Subcutaneous abdominal adipose tissue (tissue), 5 donors: ENCODE data around the gene PDYN.

Experiments
- H3K27ac ChIP-seq: one replicate; pipeline ENCODE4 v1.7.0; 2013; ENCODE audit warnings: low read depth, mild to moderate bottlenecking, inconsistent platforms, low read length, moderate library complexity
- H3K27me3 ChIP-seq, 5 donors: one replicate each; pipeline ENCODE4 v1.7.0; 2013; ENCODE audit warnings: low read length in 5 of 5, inconsistent platforms in 1 of 5; ENCODE audit not compliant: control insufficient read depth in 5 of 5, insufficient read depth in 4 of 5
- H3K36me3 ChIP-seq, 5 donors: one replicate each; pipeline ENCODE4 v1.7.0; 2013; ENCODE audit warnings: low read length in 5 of 5; ENCODE audit not compliant: control insufficient read depth in 5 of 5, insufficient read depth in 5 of 5
- H3K4me1 ChIP-seq, 5 donors: one replicate each; pipeline ENCODE4 v1.7.0; 2013; ENCODE audit warnings: low read length in 5 of 5, mild to moderate bottlenecking in 3 of 5, moderate library complexity in 1 of 5; ENCODE audit not compliant: control insufficient read depth in 5 of 5, insufficient read depth in 5 of 5
- H3K4me3 ChIP-seq, 5 donors: one replicate each; pipeline ENCODE4 v1.7.0; 2013; ENCODE audit warnings: low read length in 5 of 5, low read depth in 1 of 5
- H3K9ac ChIP-seq, 5 donors: one replicate each; pipeline ENCODE4 v1.7.0; 2013; ENCODE audit warnings: low read length in 5 of 5, mild to moderate bottlenecking in 4 of 5, moderate library complexity in 3 of 5
- H3K9me3 ChIP-seq, 5 donors: one replicate each; pipeline ENCODE4 v1.7.0; 2013; ENCODE audit warnings: low read length in 5 of 5; ENCODE audit not compliant: control insufficient read depth in 5 of 5
- donor health status: healthy.
- donor health status: healthy.
- donor health status: healthy.
- donor health status: healthy.
- donor health status: healthy.

The PDYN gene

DNA sequence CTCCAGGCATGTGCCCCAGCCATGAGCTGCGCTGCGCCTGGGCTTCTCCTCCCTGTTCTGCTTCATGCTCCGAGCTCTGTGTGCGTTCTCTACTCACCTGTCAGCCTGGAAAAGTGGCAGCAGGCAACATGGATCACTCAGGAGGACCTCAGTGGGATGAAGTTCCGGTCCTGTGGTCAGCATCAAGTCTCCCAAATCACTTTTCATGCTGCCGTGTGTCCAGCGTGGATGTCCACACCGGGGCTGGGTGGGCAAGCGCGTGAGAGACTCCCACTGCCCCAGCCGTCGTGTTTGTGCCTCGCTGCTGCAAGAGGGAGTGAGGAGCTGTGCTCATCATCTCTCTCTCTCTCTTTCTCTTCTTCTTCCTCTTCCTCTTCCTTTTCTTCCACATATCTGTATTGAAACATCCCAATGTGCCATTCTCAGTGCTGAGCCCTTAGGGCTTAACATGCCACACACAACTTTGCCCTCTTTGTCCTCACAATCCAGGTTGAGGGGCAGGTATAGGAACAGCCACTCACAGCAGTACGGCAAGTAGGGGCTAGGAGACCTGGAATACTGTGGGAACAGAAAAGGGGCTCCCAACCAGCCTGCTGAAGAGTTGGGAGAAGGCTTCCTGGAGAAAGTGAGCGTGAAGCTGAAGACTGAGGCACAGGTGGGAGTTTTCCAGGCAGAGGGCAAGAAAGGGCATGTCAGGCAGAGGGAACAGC is 3.8 kb upstream of the PDYN start:
- Histone ChIP-seq H3K27ac (no peak overlapping the region), H3K36me3 (no peaks in the 10 kb centered on the region), H3K27me3 (peaks cover 33 to 50% (median 41%) of the 10 kb centered on the region in 5 donors), H3K4me1 (no peaks in the 10 kb centered on the region), H3K9ac (no peak overlapping the region), H3K9me3 (no peaks in the 10 kb centered on the region), H3K4me3 (no peak overlapping the region)

DNA sequence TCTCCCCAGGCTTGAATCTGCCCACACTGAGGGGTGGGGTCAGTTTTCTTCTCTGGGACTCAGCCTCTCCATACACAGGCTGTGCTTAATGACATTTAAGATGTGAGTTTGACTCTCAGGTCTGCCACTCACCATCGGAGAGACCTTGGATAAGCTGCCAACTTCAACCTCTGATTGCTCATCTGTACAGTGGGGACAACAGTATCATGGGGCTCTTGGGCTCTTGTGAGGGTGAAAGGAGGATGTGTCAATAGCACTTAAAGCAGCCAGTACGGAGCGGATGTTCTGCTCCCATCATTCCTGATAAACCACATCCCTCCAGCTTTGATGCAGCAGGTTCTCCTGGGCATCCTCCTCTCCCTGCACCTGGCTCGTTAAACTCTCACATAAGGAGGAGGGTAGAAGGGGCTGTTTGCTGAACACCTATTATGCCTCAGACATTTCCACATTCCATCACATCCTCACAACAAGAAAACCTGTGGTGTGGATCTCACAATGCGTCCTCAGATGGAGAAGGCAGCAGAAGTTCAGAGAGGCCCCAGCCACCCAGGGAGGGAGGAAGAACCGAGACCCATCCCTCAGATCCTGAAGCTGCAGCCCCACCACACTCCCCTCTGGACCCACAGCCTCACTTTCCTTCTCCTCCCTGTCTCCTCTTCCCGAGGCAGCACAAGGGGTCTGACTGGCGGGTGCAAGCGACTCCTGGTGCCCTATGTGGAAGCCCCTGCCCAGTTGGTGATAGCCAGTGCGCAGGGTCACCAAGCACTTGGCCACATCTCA is 1.9 kb upstream of the PDYN start:
- H3K27me3 ChIP-seq, result peaks cover 36 to 61% (median 53%) of the 10 kb centered on the region in 5 donors

GRCh38 chr20:1994627-1995026 is 769 bp upstream of the PDYN start:
- no peak overlapping the region for H3K4me3 ChIP-seq

More for the DNA sequence above, 1.9 kb upstream of the PDYN start:
- Histone ChIP-seq H3K27ac (no peak overlapping the region), H3K4me1 (no peaks in the 10 kb centered on the region), H3K4me3 (no peak overlapping the region), H3K9ac (no peak overlapping the region), H3K9me3 (no peaks in the 10 kb centered on the region), H3K36me3 (no peaks in the 10 kb centered on the region)

GRCh38 chr20:1992359-1993110 is 1.3 kb downstream of the PDYN start:
- H3K9ac ChIP-seq, result no peak overlapping the region
- H3K27me3 ChIP-seq, result peaks cover 36 to 56% (median 48%) of the 10 kb centered on the region in 5 donors
- H3K36me3 ChIP-seq, result no peaks in the 10 kb centered on the region
- no peaks in the 10 kb centered on the region for H3K9me3 ChIP-seq
- no peak overlapping the region for H3K27ac ChIP-seq
- H3K4me1 ChIP-seq, result no peaks in the 10 kb centered on the region
- H3K4me3 ChIP-seq, result no peak overlapping the region

More at GRCh38 chr20:1994627-1995026, 769 bp upstream of the PDYN start:
- Histone ChIP-seq H3K27me3 (peaks cover 40 to 61% (median 56%) of the 10 kb centered on the region in 5 donors), H3K9me3 (no peaks in the 10 kb centered on the region), H3K27ac (no peak overlapping the region), H3K9ac (no peak overlapping the region), H3K4me1 (no peaks in the 10 kb centered on the region), H3K36me3 (no peaks in the 10 kb centered on the region)

DNA sequence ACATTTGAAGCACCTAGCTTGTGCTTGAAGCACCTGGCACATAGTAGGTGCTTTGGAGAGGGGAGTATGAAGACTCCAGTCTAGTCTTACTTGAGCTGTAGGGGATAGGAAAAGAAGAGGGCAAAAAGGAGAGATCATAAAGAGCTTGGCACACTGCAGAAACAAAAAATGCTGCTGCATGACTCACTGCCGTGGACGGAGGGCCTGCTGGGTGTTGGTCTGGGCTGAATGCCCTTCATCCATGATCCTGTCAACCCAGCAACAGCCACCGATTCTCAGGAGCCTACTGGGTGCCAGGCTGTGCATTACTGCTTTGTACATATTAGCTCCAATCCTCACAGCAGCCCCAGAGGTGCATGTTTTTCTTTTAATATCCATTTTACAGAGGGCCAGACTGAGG is 6.0 kb downstream of the PDYN start:
- no peaks in the 10 kb centered on the region for H3K4me1 ChIP-seq
- H3K4me3 ChIP-seq, result no peak overlapping the region
- H3K9me3 ChIP-seq, result no peaks in the 10 kb centered on the region
- peaks cover 13 to 45% (median 28%) of the 10 kb centered on the region in 5 donors for H3K27me3 ChIP-seq
- H3K36me3 ChIP-seq, result no peaks in the 10 kb centered on the region
- no peak overlapping the region for H3K27ac ChIP-seq
- H3K9ac ChIP-seq, result no peak overlapping the region

DNA sequence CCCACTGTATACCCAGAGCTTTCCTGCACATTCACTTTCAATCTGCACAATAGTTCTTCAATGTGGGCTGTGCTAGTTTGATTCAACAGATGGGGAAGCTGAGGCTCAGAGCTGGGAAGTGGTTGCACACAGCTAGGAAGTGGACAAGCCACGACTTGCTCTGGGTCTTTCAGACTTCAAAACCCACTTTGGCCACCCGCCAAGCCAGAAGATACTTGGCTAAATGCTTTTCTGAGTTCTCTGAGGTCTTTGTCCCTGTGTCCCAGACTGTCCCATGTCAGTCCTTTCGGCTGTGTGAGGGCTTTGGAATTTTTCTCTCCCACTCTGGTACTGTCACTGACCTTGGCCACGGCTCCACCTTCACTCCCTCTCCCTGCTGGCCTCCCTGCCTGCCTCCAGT is 10.6 kb downstream of the PDYN start:
- H3K9ac ChIP-seq, result no peak overlapping the region
- H3K27ac ChIP-seq, result no peak overlapping the region
- H3K4me3 ChIP-seq, result no peak overlapping the region

DNA sequence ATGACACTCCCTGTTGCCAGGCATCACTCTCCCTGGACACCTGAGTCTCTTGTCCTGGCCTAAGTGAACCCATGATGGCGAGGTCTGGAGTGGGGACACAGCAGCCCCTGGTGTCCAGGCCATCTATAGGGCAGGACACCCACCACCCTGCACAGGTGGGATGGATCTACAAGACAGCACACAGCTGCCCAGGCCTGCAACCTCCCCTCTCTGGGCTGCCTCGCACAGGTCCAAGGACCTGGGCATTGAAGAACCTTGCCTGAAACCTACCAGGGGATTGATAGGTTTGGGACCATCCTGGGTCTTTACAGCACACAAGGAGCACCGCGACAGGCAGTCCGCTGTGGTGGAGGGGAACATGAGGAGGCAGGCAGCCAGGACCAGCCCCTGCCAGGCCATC is 11.2 kb downstream of the PDYN start:
- Histone ChIP-seq H3K27me3 (peaks cover 10 to 36% (median 21%) of the 10 kb centered on the region in 5 donors), H3K4me1 (no peaks in the 10 kb centered on the region), H3K9me3 (no peaks in the 10 kb centered on the region), H3K9ac (no peak overlapping the region), H3K4me3 (no peak overlapping the region), H3K27ac (no peak overlapping the region), H3K36me3 (no peaks in the 10 kb centered on the region)

More for the DNA sequence above, 10.6 kb downstream of the PDYN start:
- Histone ChIP-seq H3K36me3 (no peaks in the 10 kb centered on the region), H3K9me3 (no peaks in the 10 kb centered on the region), H3K4me1 (no peaks in the 10 kb centered on the region), H3K27me3 (peaks cover 10 to 36% (median 18%) of the 10 kb centered on the region in 5 donors)

DNA sequence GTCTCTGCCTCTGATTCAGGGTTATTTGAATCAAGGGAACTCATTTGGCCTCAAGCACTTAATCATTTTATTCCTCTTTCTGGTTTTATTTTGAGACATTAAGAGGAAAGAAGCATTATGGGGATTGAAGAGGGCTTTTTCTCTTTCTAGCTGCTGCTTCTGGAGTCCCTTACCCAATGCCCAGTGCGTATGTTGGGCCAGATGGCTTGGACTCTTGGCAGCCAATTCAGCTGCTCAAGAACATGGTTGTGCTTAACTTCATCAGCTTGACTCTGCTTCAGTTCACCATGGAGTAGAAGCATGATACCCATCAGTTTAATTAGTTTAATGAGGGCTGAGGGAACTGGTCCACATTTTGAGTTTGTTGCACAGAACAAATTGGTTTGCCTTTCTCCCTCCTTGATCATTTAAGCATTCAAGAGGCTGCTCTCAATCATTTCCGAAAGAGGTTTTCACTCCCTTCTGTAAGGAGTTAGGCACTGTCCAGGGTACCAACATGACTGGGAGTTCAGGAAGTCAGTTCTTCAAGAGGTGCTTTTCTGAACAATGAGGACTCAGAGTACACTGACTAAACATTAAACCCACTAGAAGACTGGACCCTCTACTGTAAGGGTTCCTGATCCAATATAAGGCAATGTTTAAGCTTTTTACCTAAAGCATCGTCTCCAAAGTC is 14.6 kb downstream of the PDYN start:
- Histone ChIP-seq H3K27me3 (peaks cover 10 to 24% (median 16%) of the 10 kb centered on the region in 5 donors), H3K4me1 (no peaks in the 10 kb centered on the region), H3K36me3 (no peaks in the 10 kb centered on the region), H3K4me3 (no peak overlapping the region), H3K27ac (no peak overlapping the region), H3K9ac (no peak overlapping the region), H3K9me3 (peaks cover 0 to 3% (median 0%) of the 10 kb centered on the region in 5 donors)

- Histone ChIP-seq H3K36me3 (no peaks in the 10 kb centered on the region), H3K9me3 (peaks cover 0 to 3% (median 0%) of the 10 kb centered on the region in 5 donors), H3K4me3 (no peak overlapping the region), H3K4me1 (no peaks in the 10 kb centered on the region), H3K27me3 (peaks cover 6 to 17% (median 12%) of the 10 kb centered on the region in 5 donors), H3K9ac (no peak overlapping the region), H3K27ac (no peak overlapping the region)
Measured at GRCh38 chr20:1975291-1975690, 18.6 kb downstream of the PDYN start.
